ENCODE measurements around the gene FARS2. TPM values are rescaled to one million over a fixed set of nuclear protein-coding genes. Genes with fewer than 3 reads are reported as not detected.

The FARS2 gene
- total and polyA plus RNA-seq, 9 of the 15 experiments (the other 6 are each of a cell fraction or from before 2014, with no cell fraction given): 16.5 to 62.2 (median 27.0) TPM

GRCh38 chr6:5565971-5566370 lies 304.7 kb downstream of the FARS2 start:
- 52% methylated on average over 3 of the region's 3 CpGs for WGBS (ENCODE audit: insufficient coverage, low coverage, missing lambda C conversion rate)
- Histone ChIP-seq H3K36me3 (ENCODE audit: control insufficient read depth, insufficient read depth, low read length) (no peaks in the 10 kb centered on the region), H3K4me2 (ENCODE audit: insufficient read depth, low read length) (no peak overlapping the region), H2AFZ (ENCODE audit: low read depth, low read length) (no peak overlapping the region), H3K4me1 (replicated peaks in 1 of 2; ENCODE audit: control insufficient read depth in 2 of 2, insufficient read depth in 2 of 2, low read length in 2 of 2) (no peaks in the 10 kb centered on the region), H3K79me2 (ENCODE audit: control insufficient read depth, insufficient read depth, low read length) (no peaks in the 10 kb centered on the region), H3K27ac (ENCODE audit: extremely low read depth, low read depth, low read length) (no peak overlapping the region), H3K9me1 (ENCODE audit: control insufficient read depth, insufficient read depth, low read length) (no peaks in the 10 kb centered on the region), H3K27me3 (ENCODE audit: control insufficient read depth in 2 of 2, insufficient read depth in 2 of 2, low read length in 2 of 2) (no peaks in the 10 kb centered on the region), H3K9me3 (replicated peaks; ENCODE audit: control insufficient read depth, insufficient read depth, low read depth, low read length) (no peaks in the 10 kb centered on the region), H4K20me1 (replicated peaks; ENCODE audit: control insufficient read depth, insufficient read depth, low read length) (no peaks in the 10 kb centered on the region), H3K9ac (ENCODE audit: insufficient read depth in 1 of 2, low read depth in 2 of 2, low read length in 2 of 2) (no peak overlapping the region), H3K4me3 (no peak overlapping the region)
- no TSS peak for BruUV-seq (replicated peaks)
- POLR2A ChIA-PET: no interaction called here
- CTCF ChIA-PET (ENCODE audit: low intra/inter-chr PET ratio): no interaction called here
- DNase-seq (ENCODE audit: extremely low read depth in 1 of 4, low spot score in 3 of 4): no peak
- in situ Hi-C loops (cut with MboI): no loop called here
- ATAC-seq: no peak
- no peak for FAIRE-seq
- intact Hi-C loops (cut with micrococcal nuclease): no loop called here
- no peak for TF ChIP-seq ZNF76 (CRISPR knock-in tag; IDR thresholded peaks at IDR 0.05; ENCODE audit: borderline replicate concordance)
- no peak for TF ChIP-seq ETS2 (tag; IDR thresholded peaks at IDR 0.05; ENCODE audit: borderline replicate concordance, poor library complexity, severe bottlenecking)
- TF ChIP-seq POLR3A (IDR thresholded peaks at IDR 0.05; ENCODE audit: borderline replicate concordance, extremely low read depth, insufficient read depth, insufficient read length): no peak
- TF ChIP-seq TAL1 (IDR thresholded peaks at IDR 0.05): no peak
- no peak for TF ChIP-seq ATF3 (IDR thresholded peaks at IDR 0.05)
- TF ChIP-seq ATF3 (CRISPR knock-in tag; conservative IDR thresholded peaks at IDR 0.05): no peak
- TF ChIP-seq CHD7 (IDR thresholded peaks at IDR 0.05; ENCODE audit: low read depth, low read length): no peak
- TF ChIP-seq NFYB (IDR thresholded peaks at IDR 0.05; ENCODE audit: extremely low read depth, insufficient read length): no peak
- TF ChIP-seq ID3 (CRISPR knock-in tag; IDR thresholded peaks at IDR 0.05): no peak
- no peak for TF ChIP-seq ID3 (tag; IDR thresholded peaks at IDR 0.05)
- TF ChIP-seq PML (IDR thresholded peaks at IDR 0.05; ENCODE audit: low read length): no peak
